ENCODE results near the gene AACS. TPM values are rescaled to one million over a fixed set of nuclear protein-coding genes. Genes with fewer than 3 reads are reported as not detected.

The AACS gene
- polyA plus RNA-seq, 1 donor (not counting 4 experiments of a cell fraction or from before 2014, with no cell fraction given) = 27.0 TPM

- no peak overlapping the region for H2AFZ ChIP-seq (ENCODE audit: control insufficient read depth, low read length)
- H3K79me2 ChIP-seq (ENCODE audit: control insufficient read depth, insufficient read depth, low read length) = no peaks in the 10 kb centered on the region
- no peaks in the 10 kb centered on the region for H3K9me1 ChIP-seq (ENCODE audit: control insufficient read depth, extremely low read depth, insufficient read depth, low read length)
- no peak overlapping the region for H3K4me2 ChIP-seq (ENCODE audit: control insufficient read depth, extremely low read depth, insufficient read depth, low read depth, low read length)
- no peaks in the 10 kb centered on the region for H3K9me3 ChIP-seq (ENCODE audit: control insufficient read depth, low read depth, low read length)
- dilution Hi-C loops (cut with MboI; ENCODE audit: extremely low pct_ligation_motif_present, low sequenced_read_pairs) = no loop called here
- no peaks in the 10 kb centered on the region for H3K36me3 ChIP-seq (ENCODE audit: control insufficient read depth in 2 of 2, extremely low read depth in 1 of 2, insufficient read depth in 2 of 2, low read length in 2 of 2)
- FAIRE-seq (no peak), DNase-seq (ENCODE audit: low read depth, low spot score) (no peak)
- no peak overlapping the region for H3K27ac ChIP-seq (ENCODE audit: control insufficient read depth, insufficient read depth, low read length)
- H4K20me1 ChIP-seq (ENCODE audit: control insufficient read depth, extremely low read depth, insufficient read depth, low read length) = no peaks in the 10 kb centered on the region
- H3K4me3 ChIP-seq (ENCODE audit: control insufficient read depth in 2 of 3, extremely low read depth in 1 of 3, insufficient read depth in 2 of 3, low read depth in 1 of 3, low read length in 3 of 3) = no peak overlapping the region
- H3K27me3 ChIP-seq (ENCODE audit: control insufficient read depth, extremely low read depth, insufficient read depth, low read length) = no peaks in the 10 kb centered on the region
- TF ChIP-seq EZH2 (IDR thresholded peaks at IDR 0.05; ENCODE audit: low read length) = no peak
- H3K9ac ChIP-seq (ENCODE audit: control insufficient read depth, extremely low read depth, insufficient read depth, low read length) = no peak overlapping the region
- H3K4me1 ChIP-seq (ENCODE audit: control insufficient read depth, extremely low read depth, insufficient read depth, low read length) = peaks cover 34% of the 10 kb centered on the region
Observed at GRCh38 chr12:125145196-125145595, 80.0 kb downstream of the AACS start.

DNA sequence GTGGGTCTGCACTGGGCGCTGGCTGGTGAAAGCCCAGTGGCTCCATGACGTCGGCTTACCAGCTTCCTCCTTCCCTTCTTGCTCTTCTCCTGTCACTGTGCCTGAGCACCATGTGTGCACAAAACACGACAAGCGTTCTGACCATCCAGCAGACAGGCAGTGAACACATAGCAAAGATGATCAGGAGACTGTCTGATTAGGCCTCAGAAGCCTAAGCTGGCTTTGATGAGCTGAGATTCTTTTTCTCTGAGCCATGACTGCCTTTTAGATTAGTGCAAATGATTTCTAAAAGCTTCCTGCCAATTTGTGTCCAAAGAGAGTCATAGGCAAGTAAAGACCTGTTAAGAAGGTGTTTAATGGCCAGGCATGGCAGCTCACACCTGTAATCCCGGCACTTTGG lies 83.1 kb downstream of the AACS start:
- TF ChIP-seq CTCF (optimal IDR thresholded peaks at IDR 0.05 in 1 of 3, IDR thresholded peaks at IDR 0.05 in 1 of 3, conservative IDR thresholded peaks at IDR 0.05 in 1 of 3; ENCODE audit: extremely low read depth in 1 of 3, insufficient read depth in 2 of 3, low read length in 3 of 3) (no peak), EZH2 (IDR thresholded peaks at IDR 0.05; ENCODE audit: low read length) (no peak)
- Histone ChIP-seq H3K36me3 (ENCODE audit: control insufficient read depth in 2 of 2, extremely low read depth in 1 of 2, insufficient read depth in 2 of 2, low read length in 2 of 2) (no peaks in the 10 kb centered on the region), H3K27me3 (ENCODE audit: control insufficient read depth, extremely low read depth, insufficient read depth, low read length) (no peaks in the 10 kb centered on the region), H3K4me3 (ENCODE audit: control insufficient read depth in 2 of 3, extremely low read depth in 1 of 3, insufficient read depth in 2 of 3, low read depth in 1 of 3, low read length in 3 of 3) (no peak overlapping the region), H3K4me2 (ENCODE audit: control insufficient read depth, extremely low read depth, insufficient read depth, low read depth, low read length) (peak overlapping the region; percentile 2), H3K27ac (ENCODE audit: control insufficient read depth, insufficient read depth, low read length) (peak overlapping the region; percentile 44), H4K20me1 (ENCODE audit: control insufficient read depth, extremely low read depth, insufficient read depth, low read length) (no peaks in the 10 kb centered on the region), H3K9ac (ENCODE audit: control insufficient read depth, extremely low read depth, insufficient read depth, low read length) (peak overlapping the region; percentile 47), H3K79me2 (ENCODE audit: control insufficient read depth, insufficient read depth, low read length) (no peaks in the 10 kb centered on the region), H3K4me1 (ENCODE audit: control insufficient read depth, extremely low read depth, insufficient read depth, low read length) (peaks cover 12% of the 10 kb centered on the region), H3K9me1 (ENCODE audit: control insufficient read depth, extremely low read depth, insufficient read depth, low read length) (no peaks in the 10 kb centered on the region), H2AFZ (ENCODE audit: control insufficient read depth, low read length) (peak overlapping the region; percentile 73), H3K9me3 (ENCODE audit: control insufficient read depth, low read depth, low read length) (no peaks in the 10 kb centered on the region)
- FAIRE-seq = peak; percentile 93
- no peak for DNase-seq (ENCODE audit: low read depth, low spot score)
- dilution Hi-C loops (cut with MboI; ENCODE audit: extremely low pct_ligation_motif_present, low sequenced_read_pairs) = no loop called here
